ENCODE measurements around the gene SLAIN2. TPM values are rescaled to one million over a fixed set of nuclear protein-coding genes. Genes with fewer than 3 reads are reported as not detected.

Gene SLAIN2
- total RNA-seq, 1 experiment from 2014 or later, result 44.8 TPM

GRCh38 chr4:48334236-48334635 is 7.1 kb upstream of the SLAIN2 start:
- intact Hi-C loops (cut with micrococcal nuclease; ENCODE audit: unreplicated experiment), result no loop called here
- Histone ChIP-seq H3K9me3 (no peaks in the 10 kb centered on the region), H3K27me3 (replicated peaks; ENCODE audit: control insufficient read depth, insufficient read depth, low read length) (no peaks in the 10 kb centered on the region), H3K4me1 (peaks cover 40% of the 10 kb centered on the region), H3K36me3 (ENCODE audit: control insufficient read depth, insufficient read depth, low read length) (no peaks in the 10 kb centered on the region), H3K4me3 (ENCODE audit: low read depth, low read length) (no peak overlapping the region)
- no peak for TF ChIP-seq CTCF (IDR thresholded peaks at IDR 0.05; ENCODE audit: insufficient read depth in 1 of 2, low read depth in 1 of 2, low read length in 1 of 2, severe bottlenecking in 1 of 2, unreplicated experiment in 1 of 2)
- H3K27me3 Mint-ChIP-seq (ENCODE audit: insufficient read depth, unreplicated experiment), result no peaks in the 10 kb centered on the region
- ChIA-PET CTCF (no interaction called here), POLR2A (no interaction called here)
- no peak overlapping the region for H3K4me3 Mint-ChIP-seq (ENCODE audit: unreplicated experiment)
- peaks cover 9% of the 10 kb centered on the region for H3K9me3 Mint-ChIP-seq (ENCODE audit: unreplicated experiment)
- H3K4me1 Mint-ChIP-seq (ENCODE audit: low read depth, unreplicated experiment), result peaks cover 29% of the 10 kb centered on the region
- no TSS peak for BruUV-seq (replicated peaks)
- no peaks in the 10 kb centered on the region for H3K36me3 Mint-ChIP-seq (ENCODE audit: insufficient read depth, unreplicated experiment)
- H3K27ac Mint-ChIP-seq (ENCODE audit: unreplicated experiment), result no peak overlapping the region
- no peak for DNase-seq

- intact Hi-C loops (cut with micrococcal nuclease; ENCODE audit: unreplicated experiment), result no loop called here
- Histone ChIP-seq H3K4me3 (ENCODE audit: low read depth, low read length) (no peak overlapping the region), H3K36me3 (ENCODE audit: control insufficient read depth, insufficient read depth, low read length) (no peaks in the 10 kb centered on the region), H3K9me3 (no peaks in the 10 kb centered on the region), H3K4me1 (peaks cover 36% of the 10 kb centered on the region), H3K27me3 (replicated peaks; ENCODE audit: control insufficient read depth, insufficient read depth, low read length) (no peaks in the 10 kb centered on the region)
- ChIA-PET CTCF (interaction anchor here (0.7 kb wide), 1 partner anchor 65 kb away, joined by 3 read pairs; no protein-coding TSS in a partner anchor), POLR2A (no interaction called here)
- H3K27me3 Mint-ChIP-seq (ENCODE audit: insufficient read depth, unreplicated experiment), result no peaks in the 10 kb centered on the region
- H3K27ac Mint-ChIP-seq (ENCODE audit: unreplicated experiment), result no peak overlapping the region
- H3K4me1 Mint-ChIP-seq (ENCODE audit: low read depth, unreplicated experiment), result peaks cover 31% of the 10 kb centered on the region
- peaks cover 9% of the 10 kb centered on the region for H3K9me3 Mint-ChIP-seq (ENCODE audit: unreplicated experiment)
- BruUV-seq (replicated peaks), result no TSS peak
- no peak for DNase-seq
- TF ChIP-seq CTCF (IDR thresholded peaks at IDR 0.05; ENCODE audit: insufficient read depth in 1 of 2, low read depth in 1 of 2, low read length in 1 of 2, severe bottlenecking in 1 of 2, unreplicated experiment in 1 of 2), result no peak
- no peaks in the 10 kb centered on the region for H3K36me3 Mint-ChIP-seq (ENCODE audit: insufficient read depth, unreplicated experiment)
- H3K4me3 Mint-ChIP-seq (ENCODE audit: unreplicated experiment), result no peak overlapping the region
Observed at GRCh38 chr4:48334900-48335384, 6.4 kb upstream of the SLAIN2 start.

- no peaks in the 10 kb centered on the region for H3K27me3 ChIP-seq (replicated peaks; ENCODE audit: control insufficient read depth, insufficient read depth, low read length)
Observed at GRCh38 chr4:48336146-48336870, 5.0 kb upstream of the SLAIN2 start.

More at GRCh38 chr4:48336146-48336870, 5.0 kb upstream of the SLAIN2 start:
- H3K27me3 Mint-ChIP-seq (ENCODE audit: insufficient read depth, unreplicated experiment), result no peaks in the 10 kb centered on the region
- no peak for TF ChIP-seq CTCF (IDR thresholded peaks at IDR 0.05; ENCODE audit: insufficient read depth in 1 of 2, low read depth in 1 of 2, low read length in 1 of 2, severe bottlenecking in 1 of 2, unreplicated experiment in 1 of 2)
- H3K9me3 ChIP-seq, result no peaks in the 10 kb centered on the region
- BruUV-seq (replicated peaks), result no TSS peak
- ChIA-PET POLR2A (no interaction called here), CTCF (no interaction called here)
- no peaks in the 10 kb centered on the region for H3K36me3 ChIP-seq (ENCODE audit: control insufficient read depth, insufficient read depth, low read length)
- DNase-seq, result no peak
- intact Hi-C loops (cut with micrococcal nuclease; ENCODE audit: unreplicated experiment), result no loop called here
- peaks cover 24% of the 10 kb centered on the region for H3K4me1 ChIP-seq
- H3K9me3 Mint-ChIP-seq (ENCODE audit: unreplicated experiment), result peaks cover 9% of the 10 kb centered on the region
- peaks cover 36% of the 10 kb centered on the region for H3K4me1 Mint-ChIP-seq (ENCODE audit: low read depth, unreplicated experiment)
- peaks cover 2% of the 10 kb centered on the region for H3K36me3 Mint-ChIP-seq (ENCODE audit: insufficient read depth, unreplicated experiment)
- H3K4me3 ChIP-seq (ENCODE audit: low read depth, low read length), result no peak overlapping the region
- no peak overlapping the region for H3K4me3 Mint-ChIP-seq (ENCODE audit: unreplicated experiment)
- no peak overlapping the region for H3K27ac Mint-ChIP-seq (ENCODE audit: unreplicated experiment)

All from Caco-2 (cell line).